Fibroblast of the conjunctiva (primary cell): ENCODE results near the gene TTC7B.

Source experiments
- DNase-seq: peaks from one replicate; pipeline ENCODE4 v3.0.0-alpha.2; 2010; ENCODE audit warnings: low read depth

TTC7B gene

DNA sequence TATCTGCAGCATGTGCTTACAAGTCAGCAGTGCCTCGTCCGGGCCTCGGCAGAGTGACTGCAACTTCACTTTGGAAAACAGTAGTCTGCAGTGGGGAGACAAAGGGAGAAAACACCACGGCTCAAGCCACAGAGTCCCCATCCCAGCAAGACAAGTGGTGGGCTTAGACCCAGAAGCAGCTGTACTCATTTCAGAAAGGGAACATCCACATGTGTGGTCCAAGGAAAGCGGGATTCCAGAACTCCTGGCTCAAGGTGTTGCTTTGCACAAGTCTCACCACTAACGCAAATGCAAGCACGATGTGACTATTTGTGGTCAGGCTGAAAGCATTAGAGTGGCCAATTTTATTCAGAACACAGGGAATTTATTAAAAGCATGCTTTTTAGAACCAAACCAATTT lies 198.3 kb downstream of the TTC7B start:
- no peak for DNase-seq

DNA sequence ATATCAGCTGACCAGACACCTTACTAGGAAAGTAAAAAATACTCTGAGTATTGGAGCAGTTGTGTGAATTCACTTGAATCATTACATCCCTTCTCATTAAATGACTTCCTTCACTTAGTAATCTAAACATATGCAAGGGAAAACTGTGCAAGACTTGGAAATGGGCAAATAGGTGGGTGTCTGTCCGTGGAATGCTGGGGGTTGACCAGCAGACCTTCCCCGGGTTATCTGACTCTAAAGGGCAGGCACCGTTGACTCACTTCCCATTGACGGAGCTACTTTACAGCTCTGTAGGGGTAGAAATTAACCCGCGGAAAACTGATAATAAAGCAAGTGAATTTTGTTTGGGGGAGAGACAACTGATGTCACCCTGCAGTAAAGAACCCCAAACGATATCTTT lies 199.3 kb downstream of the TTC7B start:
- DNase-seq, result no peak

DNA sequence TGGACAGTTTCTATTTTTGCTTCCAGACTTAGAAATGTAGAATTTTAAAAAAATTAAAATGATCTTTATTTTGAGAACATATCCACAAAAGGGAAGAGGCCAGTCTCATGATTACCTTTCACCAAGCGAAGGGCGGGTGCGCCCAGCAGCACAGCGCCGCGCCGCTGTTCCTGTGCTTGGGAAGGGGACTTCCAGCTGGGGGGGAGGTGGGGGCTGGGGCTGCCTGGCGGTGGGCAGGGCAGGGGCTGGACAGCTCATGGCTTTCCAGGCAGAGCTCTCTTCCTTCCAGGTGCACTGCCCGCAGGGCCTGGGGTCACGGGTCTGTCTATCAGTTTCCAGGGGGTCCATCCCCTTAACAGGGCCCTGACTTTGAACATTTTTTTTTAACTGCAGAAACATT lies 199.9 kb downstream of the TTC7B start:
- no peak for DNase-seq

DNA sequence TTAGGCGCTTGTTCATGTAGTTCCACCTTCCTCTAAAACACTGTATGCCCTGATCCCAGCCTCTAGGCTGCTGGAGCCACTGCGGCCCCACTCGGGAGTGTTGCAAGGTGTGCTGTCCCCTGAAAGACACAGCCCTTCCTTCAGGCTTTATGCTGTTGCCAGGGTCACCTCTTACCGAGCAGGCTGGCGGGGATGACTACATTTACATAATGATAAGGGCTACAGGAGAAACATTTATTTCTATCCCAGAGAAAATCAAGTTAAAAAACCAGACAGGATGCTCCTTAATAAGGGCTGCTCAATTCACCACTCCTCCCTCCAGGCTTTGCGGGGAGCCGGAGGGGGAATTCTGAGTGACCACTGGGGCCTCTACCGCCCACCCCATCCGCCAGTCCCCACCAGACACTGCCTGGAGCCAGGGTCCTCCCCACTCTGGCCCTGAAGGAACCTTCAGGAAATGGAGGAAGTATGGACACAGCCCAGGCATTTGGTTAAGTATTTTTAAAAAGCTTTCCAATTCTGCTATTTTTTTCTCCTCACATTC lies 200.6 kb downstream of the TTC7B start:
- no peak for DNase-seq

DNA sequence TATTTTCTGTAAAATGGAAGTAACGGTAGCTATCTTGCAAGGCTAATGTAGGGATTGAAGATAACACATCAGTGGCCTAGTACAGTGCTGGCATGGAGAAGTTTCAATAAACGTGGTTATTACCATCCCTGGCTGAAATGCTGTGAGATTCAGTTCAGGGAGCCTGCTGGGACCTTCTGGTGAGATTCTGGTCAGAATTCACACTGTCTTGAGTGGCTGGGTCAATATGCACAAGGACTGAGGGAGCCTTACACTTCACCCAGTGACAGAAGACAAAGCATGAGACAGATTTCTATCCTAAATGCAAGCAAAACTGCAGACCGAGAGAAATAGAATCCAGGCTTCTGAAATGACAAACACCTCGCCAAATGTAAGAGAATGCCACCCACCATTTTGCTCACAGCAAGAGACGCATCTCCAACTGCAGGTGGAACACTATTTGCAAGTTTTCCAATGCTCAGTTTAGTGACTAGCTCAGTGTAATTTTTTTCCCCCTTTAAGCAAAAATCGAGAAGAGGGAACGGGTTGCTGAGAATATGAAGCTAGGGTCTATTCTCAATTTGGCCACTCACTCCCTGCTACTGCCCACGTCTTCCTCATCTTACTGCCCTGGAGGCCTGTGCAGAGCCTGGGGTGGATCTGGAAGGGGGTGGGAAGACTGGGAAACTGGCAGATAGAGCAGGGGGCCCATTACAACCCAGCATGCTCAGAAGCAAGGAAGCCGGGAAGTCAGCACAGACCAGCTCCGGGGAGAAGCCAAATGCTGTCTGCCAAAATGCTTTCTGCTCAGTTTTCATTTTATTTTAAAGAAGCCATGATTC lies 201.3 kb downstream of the TTC7B start:
- no peak for DNase-seq

DNA sequence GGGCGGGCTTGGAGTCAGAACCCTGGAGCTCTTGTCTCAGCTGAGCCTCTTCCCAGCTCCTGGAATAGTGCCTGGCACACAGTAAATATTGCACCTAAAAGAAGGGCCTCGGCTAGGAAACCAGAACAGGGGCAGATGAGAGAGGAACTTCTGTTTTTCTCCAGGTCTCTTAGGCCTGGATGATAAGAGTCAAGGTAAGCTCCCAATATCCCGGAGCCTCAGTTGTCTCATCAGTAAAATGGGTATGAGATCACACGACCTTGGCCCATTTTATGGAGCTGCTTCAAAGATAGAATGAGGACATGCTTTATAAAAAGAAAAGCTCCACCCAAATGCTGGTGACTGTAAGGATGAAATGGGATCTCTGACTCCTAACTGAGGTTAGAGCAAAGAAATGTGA lies 202.2 kb downstream of the TTC7B start:
- DNase-seq, result no peak

DNA sequence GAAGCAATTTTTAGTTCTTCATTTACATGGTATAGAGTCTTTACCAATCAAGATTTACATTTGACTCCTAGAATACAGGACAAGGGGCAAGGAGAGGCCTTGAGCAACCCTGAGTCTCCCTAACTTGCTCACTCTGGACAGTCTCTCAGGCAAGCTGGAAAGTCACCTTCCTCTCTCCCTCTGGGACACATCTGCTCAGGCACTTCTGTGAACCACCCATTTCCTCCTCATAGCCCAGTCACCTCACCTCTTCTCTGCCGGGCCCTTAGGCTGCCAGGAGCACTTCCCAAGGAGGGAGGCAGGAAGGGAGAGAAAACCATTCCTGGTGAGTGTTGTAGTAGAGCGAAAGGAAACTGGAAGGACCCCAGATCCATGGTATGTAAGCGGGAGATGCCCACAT lies 202.8 kb downstream of the TTC7B start:
- no peak for DNase-seq

DNA sequence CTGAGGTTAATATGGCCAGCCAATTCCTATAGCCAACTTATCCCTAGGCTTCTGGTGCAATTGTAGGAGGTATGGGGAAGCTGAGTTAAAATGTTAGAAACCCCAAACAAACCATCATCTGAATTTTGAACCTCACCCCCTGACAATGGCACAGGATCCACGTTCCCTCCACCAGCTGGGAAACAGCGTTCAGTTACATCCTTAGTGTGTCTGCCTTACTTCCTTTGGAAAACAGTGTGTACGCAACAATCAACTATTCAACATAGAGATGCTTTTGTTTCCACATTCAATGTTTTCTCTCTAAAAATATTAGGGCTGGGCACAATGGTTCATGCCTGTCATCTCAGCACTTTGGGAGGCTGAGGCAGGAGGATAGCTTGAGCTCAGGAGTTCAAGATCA lies 203.4 kb downstream of the TTC7B start:
- DNase-seq, result no peak

DNA sequence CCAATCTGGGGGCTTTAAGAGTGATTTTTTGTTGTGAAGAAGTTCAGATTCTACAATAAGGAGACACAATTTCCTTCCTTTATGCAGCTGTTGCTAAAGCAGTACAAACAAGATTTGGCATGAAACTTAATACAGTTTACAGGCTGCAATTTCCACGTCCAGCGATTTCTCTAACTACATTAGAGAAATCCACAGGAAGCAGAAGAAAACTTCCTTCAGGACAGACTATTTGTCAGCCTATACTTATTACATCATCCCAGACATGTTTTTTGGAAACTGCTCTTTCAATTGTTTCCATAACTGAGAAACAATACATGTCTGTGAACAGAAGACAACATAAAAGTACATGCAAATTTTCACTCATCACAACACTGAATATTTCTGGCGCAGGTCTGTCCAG lies 204.3 kb downstream of the TTC7B start:
- DNase-seq, result no peak

DNA sequence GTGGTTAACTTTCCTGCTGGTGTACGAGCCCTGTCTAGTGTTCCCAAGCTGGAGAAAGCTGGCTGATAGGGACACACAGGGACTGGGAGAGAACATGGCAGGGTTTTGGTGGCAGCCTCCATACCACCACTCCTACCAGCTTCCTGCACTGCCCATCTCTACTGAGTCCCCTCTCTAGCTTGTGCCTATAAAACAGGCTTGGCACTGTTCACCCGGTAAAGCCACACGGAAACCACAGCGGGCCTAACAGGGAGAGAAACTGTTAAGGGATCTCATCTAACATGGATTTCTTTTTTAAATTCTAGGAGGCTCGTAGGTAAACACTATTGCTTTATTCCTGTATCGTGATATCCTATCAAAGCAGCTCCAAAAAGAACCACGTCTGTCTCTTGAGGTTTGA lies 204.7 kb downstream of the TTC7B start:
- DNase-seq, result no peak

DNA sequence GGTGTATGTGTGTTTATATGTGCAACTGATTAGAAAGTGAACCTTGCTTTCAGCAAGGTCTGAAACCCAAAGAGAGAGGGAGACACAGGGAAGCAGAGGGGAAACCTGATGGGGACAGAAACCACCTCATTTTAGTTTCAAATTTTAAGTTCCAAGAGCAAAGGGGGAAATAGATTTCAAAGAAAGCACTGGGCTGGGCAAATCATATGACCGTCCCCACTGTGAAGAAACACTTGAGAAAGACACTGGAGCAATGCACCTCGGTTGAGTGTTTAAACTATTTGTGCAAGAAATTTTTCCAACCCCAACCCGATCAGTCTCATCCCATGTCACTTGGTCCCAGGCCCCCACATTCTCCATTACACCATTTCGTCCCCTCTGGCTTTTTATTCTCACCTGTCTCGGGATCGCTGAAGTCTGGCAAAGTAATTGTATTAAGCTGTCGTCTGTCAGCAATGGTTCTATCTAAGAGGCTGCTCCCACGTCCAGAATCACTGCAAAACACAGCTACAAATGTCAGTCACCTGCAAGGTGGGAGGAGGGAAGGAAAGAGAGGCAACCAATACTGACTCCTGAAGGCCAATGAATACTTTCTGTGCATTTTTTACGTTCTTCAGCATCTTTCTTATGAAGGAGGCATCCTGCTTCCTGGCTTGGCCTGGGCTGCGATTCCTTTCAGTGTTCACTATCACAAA lies 205.7 kb downstream of the TTC7B start:
- DNase-seq, result no peak

DNA sequence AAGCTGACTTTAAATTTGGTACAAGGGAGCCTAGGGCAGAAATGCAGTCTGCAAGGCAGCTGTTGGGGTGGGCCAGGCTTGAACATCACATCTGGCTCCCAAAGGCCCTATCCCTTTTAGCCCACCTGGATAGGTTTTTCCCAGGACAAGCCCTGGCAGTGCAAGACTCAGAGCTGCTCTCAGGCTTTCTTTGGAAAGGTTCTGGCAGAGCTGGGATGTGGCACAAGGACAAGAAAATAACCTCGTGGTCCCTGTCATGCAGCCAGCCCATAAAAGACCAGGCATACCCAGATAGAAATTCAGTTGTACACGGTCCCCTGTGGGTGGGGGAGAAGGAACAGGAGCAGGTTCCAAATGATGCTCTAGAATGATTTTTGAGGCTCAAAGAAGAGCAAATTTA lies 206.9 kb downstream of the TTC7B start:
- no peak for DNase-seq

DNA sequence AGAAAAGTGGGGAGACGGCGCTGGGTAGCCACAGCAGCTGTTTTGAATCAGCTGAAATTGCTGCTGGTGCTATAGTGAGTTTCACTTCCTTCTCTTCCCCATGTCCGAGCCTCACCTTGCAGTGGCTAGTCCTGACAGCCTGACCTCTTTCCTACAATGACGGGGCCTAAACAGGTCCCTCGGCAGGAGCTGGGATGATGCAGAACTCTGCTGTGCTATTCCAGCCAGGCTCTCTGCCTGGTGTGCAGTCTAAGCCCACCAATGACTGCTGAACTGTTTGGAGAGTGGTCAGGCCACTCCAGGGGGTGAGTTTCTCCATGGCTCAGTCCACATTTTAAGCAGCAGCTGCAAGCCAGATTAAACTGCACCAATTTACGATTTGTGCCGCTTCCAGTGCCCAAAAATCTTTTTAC lies 207.3 kb downstream of the TTC7B start:
- no peak for DNase-seq

DNA sequence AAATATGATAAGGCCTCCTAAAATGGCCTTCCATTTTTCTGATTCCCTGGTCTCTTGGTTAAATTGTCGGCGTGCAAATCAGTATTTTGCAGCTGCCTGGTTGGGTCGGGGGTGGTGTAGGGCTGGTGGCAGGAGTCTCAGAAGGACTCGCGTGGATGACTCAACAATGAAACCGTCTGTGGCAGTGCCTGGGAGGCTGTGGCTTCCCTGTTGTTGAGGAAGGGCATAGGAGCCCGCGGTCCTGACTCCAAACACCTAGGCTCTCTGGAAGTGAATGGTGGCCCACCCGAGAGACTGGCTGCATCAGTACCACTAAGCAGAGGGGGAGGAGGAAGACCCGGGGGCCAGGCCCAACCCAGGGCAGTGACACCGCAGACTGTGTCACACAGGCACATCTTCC lies 207.9 kb downstream of the TTC7B start:
- DNase-seq, result no peak

DNA sequence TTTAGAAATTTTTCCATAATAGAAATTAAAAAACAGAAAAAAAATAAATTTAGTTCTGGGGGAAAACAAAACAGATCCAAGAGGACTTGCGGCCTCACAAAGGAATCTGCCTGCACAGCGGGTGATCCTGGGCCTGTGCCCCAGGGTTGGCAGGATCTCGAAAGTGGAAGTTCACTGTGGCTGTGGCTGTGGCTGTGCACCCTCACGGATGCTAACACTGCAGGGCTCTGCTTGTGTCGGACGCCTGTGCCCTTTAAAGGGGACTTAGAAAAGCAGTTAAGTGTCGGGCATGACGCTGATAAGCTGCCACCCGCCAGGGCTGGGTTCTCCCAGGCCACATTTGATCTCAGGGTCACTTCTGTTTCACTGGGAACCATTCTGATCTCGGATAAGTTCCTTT lies 209.1 kb downstream of the TTC7B start:
- no peak for DNase-seq

DNA sequence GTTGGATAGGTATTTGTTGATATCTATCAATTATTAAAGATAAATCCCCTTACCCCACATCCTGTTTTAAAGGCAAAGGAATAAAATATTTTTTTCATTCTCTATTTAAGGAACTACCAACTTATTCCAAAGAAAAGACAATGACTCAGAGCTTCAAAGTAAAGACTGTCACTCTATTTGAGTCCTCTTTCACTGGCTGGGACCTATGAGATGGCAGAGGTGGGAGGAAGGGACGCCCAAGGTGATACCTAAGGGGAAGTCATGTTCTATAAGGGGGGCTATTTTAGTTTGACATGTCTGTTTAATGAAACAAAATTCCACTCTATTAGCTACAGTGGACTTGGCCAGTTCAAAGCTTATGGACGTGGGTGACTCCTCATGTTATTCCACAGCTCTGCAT lies 209.8 kb downstream of the TTC7B start:
- no peak for DNase-seq

DNA sequence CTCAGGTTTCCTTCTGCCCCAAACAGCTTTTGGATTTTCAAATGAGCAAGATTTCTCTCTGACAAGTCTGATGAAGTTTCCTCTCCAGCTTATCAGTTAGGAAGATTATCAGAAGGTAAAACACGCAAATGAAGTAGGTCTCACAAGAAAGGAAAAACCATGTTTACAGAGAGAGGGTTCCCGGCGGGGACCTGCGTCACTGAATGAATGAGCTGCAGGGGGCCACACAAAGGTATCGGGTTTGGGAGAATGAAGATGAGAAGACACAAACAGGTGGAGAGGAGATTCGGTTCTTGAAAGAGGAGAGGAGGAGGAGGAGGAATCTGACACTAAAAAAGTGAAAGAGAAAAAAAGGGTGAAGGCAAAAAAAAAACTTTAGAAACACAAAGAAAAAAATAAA lies 210.8 kb downstream of the TTC7B start:
- no peak for DNase-seq

DNA sequence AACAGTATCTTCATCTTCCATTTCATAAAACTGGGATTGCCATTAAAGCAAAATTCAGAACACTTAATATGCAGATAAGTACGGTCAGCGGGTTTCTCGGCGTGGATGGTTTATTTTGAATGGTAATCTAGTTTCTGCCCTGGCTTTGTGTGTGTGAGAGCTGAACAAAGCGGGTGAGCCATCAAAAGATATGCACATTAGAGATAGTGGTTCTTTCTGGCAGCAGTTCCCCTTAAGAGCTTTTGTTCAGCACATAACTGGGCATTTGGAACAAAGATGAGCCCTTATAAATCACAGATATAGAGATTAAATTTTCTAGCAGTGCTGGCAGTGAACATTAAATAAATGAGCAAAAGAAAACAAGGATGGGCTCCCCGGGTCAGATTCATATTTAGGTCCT lies 211.9 kb downstream of the TTC7B start:
- no peak for DNase-seq

DNA sequence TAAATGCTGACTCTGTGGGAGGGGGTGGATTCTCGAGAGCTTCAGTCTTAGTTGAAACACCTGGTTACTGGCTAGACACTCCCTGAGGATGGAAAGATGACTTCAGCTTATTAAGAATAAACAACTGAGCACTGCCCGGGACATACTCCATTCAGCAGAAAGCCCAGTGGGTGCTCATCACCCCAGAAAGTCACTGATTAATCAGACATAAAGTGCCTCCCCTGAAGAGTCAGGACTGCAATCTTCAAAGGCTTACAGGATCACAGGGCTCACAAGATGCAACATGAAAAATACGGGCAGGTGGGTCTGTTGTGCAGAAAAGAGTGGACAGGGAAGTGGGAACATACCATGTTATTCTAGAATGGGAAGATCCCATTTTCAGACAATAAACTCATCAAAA lies 212.4 kb downstream of the TTC7B start:
- no peak for DNase-seq

DNA sequence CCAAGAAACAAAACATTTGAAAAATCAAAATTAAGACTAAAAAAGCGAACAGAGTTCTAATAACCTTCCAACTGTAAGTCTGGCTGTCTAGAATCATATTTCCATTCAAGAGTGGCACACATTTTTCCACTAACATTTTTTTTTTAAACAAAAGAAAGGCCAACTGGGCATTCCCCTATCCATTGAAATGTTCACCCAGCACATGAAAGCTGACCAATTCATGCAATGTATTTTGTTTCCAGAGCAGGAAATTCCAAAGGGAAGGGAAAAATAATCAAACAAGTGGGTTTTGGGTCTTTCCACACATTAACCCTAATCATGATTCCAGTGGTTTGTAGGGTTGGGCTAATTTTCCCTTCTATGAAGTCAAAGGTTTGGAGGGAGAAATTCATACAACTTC lies 212.9 kb downstream of the TTC7B start:
- DNase-seq, result no peak

DNA sequence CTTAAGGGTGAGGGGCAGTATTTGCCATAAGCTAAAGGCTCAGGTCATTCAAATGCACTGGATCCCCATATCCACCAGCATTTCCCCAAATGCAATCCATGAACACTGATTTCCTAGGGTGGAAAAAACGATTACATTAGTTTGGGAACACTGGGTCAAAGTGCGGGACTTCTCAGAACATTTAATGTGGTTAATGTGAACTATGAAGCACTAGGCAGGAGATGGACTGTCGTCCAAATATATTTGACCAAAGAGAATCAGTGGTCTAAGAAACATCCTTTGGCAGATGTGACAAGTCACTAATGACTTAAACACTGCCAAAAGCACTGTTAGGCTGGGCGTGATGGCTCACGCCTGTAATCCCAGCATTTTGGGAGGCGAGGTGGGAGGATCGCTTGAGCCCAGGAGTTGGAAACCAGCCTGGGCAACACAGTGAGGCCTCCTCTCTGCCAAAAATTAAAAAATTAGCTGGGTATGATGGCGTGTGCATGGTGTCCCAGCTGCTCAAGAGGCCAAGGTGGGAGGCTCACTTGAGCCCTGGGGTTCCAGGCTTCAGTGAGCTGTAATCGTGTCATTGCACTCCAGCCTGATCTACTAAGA lies 214.0 kb downstream of the TTC7B start:
- no peak for DNase-seq

DNA sequence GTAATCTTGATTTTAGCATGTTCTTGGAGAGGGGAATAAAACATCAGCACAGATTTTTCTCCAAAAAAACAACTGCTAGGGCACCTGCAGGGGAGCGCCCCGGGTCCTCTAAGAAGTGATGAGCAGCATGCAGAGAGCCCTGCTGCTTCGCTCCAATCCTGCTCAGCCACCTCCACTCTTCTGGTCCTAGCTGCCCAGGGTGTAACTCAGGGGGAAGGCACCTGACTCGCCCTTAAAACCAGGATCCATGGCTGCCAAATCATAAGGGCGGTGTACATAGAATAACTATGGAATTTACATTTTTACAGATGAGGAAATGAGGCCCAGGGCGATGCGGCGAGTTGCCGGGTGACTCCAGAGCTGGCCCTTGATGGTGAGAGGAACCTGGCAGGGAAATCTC lies 214.7 kb downstream of the TTC7B start:
- DNase-seq, result no peak

DNA sequence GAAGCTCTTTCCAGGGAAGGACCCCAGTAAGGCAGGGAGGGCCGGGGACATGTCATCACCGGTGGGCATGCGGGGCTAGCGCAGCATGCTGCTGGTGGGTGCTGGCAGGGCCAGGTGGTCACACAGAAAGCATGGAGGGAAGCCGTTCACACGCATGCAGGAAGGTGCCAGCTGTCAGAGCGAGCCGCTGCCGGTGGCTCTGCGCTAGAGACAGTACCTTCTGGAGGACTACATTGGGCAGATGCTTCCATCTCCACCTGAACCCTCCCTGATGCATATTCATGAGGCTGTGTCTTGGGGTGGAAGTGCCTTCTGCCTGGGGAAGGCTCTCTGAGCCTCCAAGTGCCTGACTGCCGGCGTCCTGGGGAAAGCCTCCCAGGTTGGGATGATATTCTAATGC lies 215.6 kb downstream of the TTC7B start:
- DNase-seq, result no peak
